Panc1 (cell line): ENCODE measurements around the gene GPR61.

Source experiments
- CTCF ChIP-seq: fragments of 450-650 bp; IDR thresholded peaks from 2 replicates; pipeline ENCODE4 v1.5.1; 2017; ENCODE audit warnings: mild to moderate bottlenecking
- POLR2AphosphoS5 ChIP-seq: IDR thresholded peaks from 2 replicates; pipeline ENCODE4 v1.6.1; 2012; ENCODE audit warnings: mild to moderate bottlenecking, low read depth, low read length, moderate library complexity
- REST ChIP-seq, 2 experiments: IDR thresholded peaks; 2 replicates each; pipeline ENCODE4 v1.6.1; 2011 to 2012; ENCODE audit warnings: low read depth in 2 of 2, control low read depth in 1 of 2, low read length in 1 of 2, mild to moderate bottlenecking in 1 of 2, moderate library complexity in 1 of 2; ENCODE audit not compliant: insufficient read depth in 1 of 2
- TCF7L2 ChIP-seq: IDR thresholded peaks from 2 replicates; pipeline ENCODE4 v1.6.1; 2011; ENCODE audit warnings: mild to moderate bottlenecking, low read depth, low read length, inconsistent platforms

GRCh38 chr1:109509176-109510134 is 30.2 kb upstream of the GPR61 start, which contains the start of gene AMIGO1:
- TF ChIP-seq POLR2AphosphoS5: no peak
- TF ChIP-seq CTCF: no peak
- no peak for TF ChIP-seq TCF7L2
- TF ChIP-seq REST (IDR thresholded peaks at IDR 0.05; ENCODE audit: insufficient read depth in 1 of 2, low read depth in 2 of 2, low read length in 1 of 2): no peak
